Erythroblast (primary cell): ENCODE data around the gene MEGF10.

Experiments used
- GATA1 ChIP-seq: IDR thresholded peaks from 2 replicates; pipeline ENCODE4 v1.6.1; 2011; ENCODE audit warnings: low read depth, mild to moderate bottlenecking, control low read depth, low read length, moderate library complexity
- POLR2A ChIP-seq: IDR thresholded peaks from 2 replicates; pipeline ENCODE4 v1.6.1; 2011; ENCODE audit warnings: mild to moderate bottlenecking, low read length

GRCh38 chr5:127363403-127363802 is 72.8 kb downstream of the MEGF10 start:
- TF ChIP-seq POLR2A = no peak
- TF ChIP-seq GATA1 = no peak
